HepG2 (cell line): ENCODE data around the gene CNOT1. TPM values are rescaled to one million over a fixed set of nuclear protein-coding genes. Genes with fewer than 3 reads are reported as not detected.

Experiments
- ARID2 ChIP-seq: sonication (generic); formaldehyde crosslinking; IDR thresholded peaks from 2 replicates; pipeline ENCODE4 v1.8.1; 2022; ENCODE audit warnings: mild to moderate bottlenecking, missing genetic modification reagents, borderline replicate concordance
- ARID5B ChIP-seq: IDR thresholded peaks from 2 replicates; pipeline ENCODE4 v1.4.0; 2020; ENCODE audit warnings: mild to moderate bottlenecking, missing genetic modification reagents
- DZIP1 ChIP-seq: sonication (generic); formaldehyde crosslinking; IDR thresholded peaks from 2 replicates; pipeline ENCODE4 v1.5.0; 2020; ENCODE audit warnings: mild to moderate bottlenecking, missing genetic modification reagents
- GATAD2A ChIP-seq: IDR thresholded peaks from 2 replicates; pipeline ENCODE4 v1.6.1; 2016
- HES4 ChIP-seq: sonication (generic); formaldehyde crosslinking; IDR thresholded peaks from 2 replicates; pipeline ENCODE4 v1.9.0; 2021; ENCODE audit warnings: mild to moderate bottlenecking, missing genetic modification reagents, borderline replicate concordance
- HNRNPK ChIP-seq: fragments of 200-400 bp; formaldehyde crosslinking; IDR thresholded peaks from 2 replicates; pipeline ENCODE4 v1.6.1; 2018; ENCODE audit warnings: low read length, low read depth, moderate library complexity, mild to moderate bottlenecking; ENCODE audit not compliant: poor library complexity, severe bottlenecking
- PLRG1 ChIP-seq: fragments of 450-650 bp; conservative IDR thresholded peaks from 2 replicates; pipeline ENCODE4 v1.6.1; 2016
- RELA ChIP-seq: sonication (generic); formaldehyde crosslinking; IDR thresholded peaks from 2 replicates; pipeline ENCODE4 v1.4.0; 2020; ENCODE audit warnings: missing genetic modification reagents
- SP2 ChIP-seq: sonication (generic); formaldehyde crosslinking; IDR thresholded peaks from 2 replicates; pipeline ENCODE4 v1.5.1; 2020; ENCODE audit warnings: mild to moderate bottlenecking, missing genetic modification reagents
- TERF1 ChIP-seq: sonication (generic); formaldehyde crosslinking; IDR thresholded peaks from 2 replicates; pipeline ENCODE4 v1.8.0; 2022; ENCODE audit warnings: mild to moderate bottlenecking, missing genetic modification reagents, moderate library complexity
- TGIF2 ChIP-seq: IDR thresholded peaks from 2 replicates; pipeline ENCODE4 v1.6.1; 2016; ENCODE audit warnings: control low read depth, missing compliant biosample characterization
- THAP8 ChIP-seq: sonication (generic); formaldehyde crosslinking; IDR thresholded peaks from 2 replicates; pipeline ENCODE4 v1.5.1; 2020; ENCODE audit warnings: missing genetic modification reagents, mild to moderate bottlenecking, borderline replicate concordance
- ZFX ChIP-seq: sonication (generic); formaldehyde crosslinking; IDR thresholded peaks from 2 replicates; pipeline ENCODE4 v1.4.0; 2020; ENCODE audit warnings: mild to moderate bottlenecking, low read depth, missing genetic modification reagents, moderate library complexity
- ZNF383 ChIP-seq: sonication (generic); formaldehyde crosslinking; IDR thresholded peaks from 2 replicates; pipeline ENCODE4 v1.4.0; 2020; ENCODE audit warnings: missing genetic modification reagents, mild to moderate bottlenecking, borderline replicate concordance
- ZNF430 ChIP-seq: sonication (generic); formaldehyde crosslinking; IDR thresholded peaks from 2 replicates; pipeline ENCODE4 v1.9.0; 2021; ENCODE audit warnings: mild to moderate bottlenecking, missing genetic modification reagents
- ZNF441 ChIP-seq: sonication (generic); formaldehyde crosslinking; IDR thresholded peaks from 2 replicates; pipeline ENCODE4 v1.7.0; 2021; ENCODE audit warnings: missing genetic modification reagents, borderline replicate concordance
- ZNF589 ChIP-seq: sonication (generic); formaldehyde crosslinking; conservative IDR thresholded peaks from 2 replicates; pipeline ENCODE4 v1.8.0; 2022; ENCODE audit warnings: mild to moderate bottlenecking, moderate library complexity, missing genetic modification reagents
- ZNF780A ChIP-seq: sonication (generic); formaldehyde crosslinking; IDR thresholded peaks from 2 replicates; pipeline ENCODE4 v1.8.0; 2022; ENCODE audit warnings: mild to moderate bottlenecking, missing genetic modification reagents, moderate library complexity
- polyA plus RNA-seq, 8 experiments: library from polyadenylated mRNA; depleted of rRNA in 3 of 8; stranded (reverse) in 7 of 8; unstranded in 1 of 8; fragments of >200 nt; fragmentation: Illumina TruSeq in 4 of 8; extraction: Trizol in 4 of 8; gene quantifications; 2 replicates each; pipeline versions ENCODE4 v1.2.1 to v1.2.3, GENCODE V29; 2011 to 2016; ENCODE audit warnings: low read depth in 4 of 8, missing spikeins in 1 of 8, mixed read lengths in 1 of 8; ENCODE audit not compliant: insufficient read depth in 1 of 8
- total RNA-seq, 5 experiments: library from RNA; depleted of rRNA; stranded (reverse); fragments of >200 nt; fragmentation: Illumina TruSeq; extraction: Trizol; gene quantifications; 2 replicates each; pipeline ENCODE4 v1.2.3, GENCODE V29; 2016; ENCODE audit warnings: low read depth in 1 of 5

Gene CNOT1
- total and polyA plus RNA-seq, 2 of the 13 experiments (the other 11 are each of a cell fraction or from before 2014, with no cell fraction given): 188 to 232 TPM

DNA sequence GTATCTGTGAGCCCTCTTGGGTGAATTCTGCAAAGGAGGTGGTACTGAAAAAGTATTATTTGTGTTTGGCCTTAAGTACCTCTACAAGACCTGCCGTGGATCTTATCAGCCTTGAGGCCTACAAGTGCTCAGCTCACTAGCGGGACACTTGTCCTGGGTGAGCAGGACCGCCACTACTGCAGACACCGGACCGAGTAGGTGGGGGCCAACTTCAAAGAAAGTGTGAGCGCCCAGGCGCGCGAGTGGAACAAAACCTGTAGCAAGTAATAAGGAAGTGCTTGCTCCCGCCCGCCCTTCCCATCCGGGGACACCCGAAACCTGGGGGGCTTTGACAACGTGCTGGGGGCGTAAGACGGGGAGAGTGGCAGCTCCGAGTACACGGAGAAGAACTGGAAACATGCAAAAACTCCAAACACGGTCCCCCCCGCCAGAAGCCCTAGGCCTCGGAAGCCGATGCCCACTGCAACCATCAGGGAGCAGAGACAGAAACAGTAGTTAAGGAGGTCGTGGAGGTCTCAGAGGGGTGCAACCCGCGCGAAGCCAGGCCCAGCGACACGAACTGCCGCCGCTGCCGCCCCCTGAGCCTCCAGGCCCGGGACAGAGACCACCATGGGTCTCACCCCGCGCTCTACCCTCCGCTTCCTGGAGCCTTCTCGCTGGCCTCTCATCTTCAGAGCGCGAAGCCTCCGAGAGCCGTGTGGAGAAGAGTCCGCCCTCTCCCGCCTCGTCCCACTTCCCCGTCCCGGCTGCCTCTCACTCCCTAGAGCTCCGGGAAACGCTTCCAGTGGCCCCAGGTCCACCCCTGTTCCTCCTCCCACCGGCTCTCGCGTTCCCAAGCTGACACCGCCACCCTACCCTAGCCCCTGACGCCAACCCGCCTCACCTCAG lies 537 bp downstream of the CNOT1 start (continued):
- no peak for TF ChIP-seq ARID5B
- no peak for TF ChIP-seq TGIF2 (CRISPR knock-in tag)
- peak; percentile 87; the same call in 1 of the 2 replicates for TF ChIP-seq DZIP1 (CRISPR knock-in tag)
- 0 out of 2 replicates have a peak, but pooled peaks have one; percentile 51 for TF ChIP-seq ARID2 (CRISPR knock-in tag)
- TF ChIP-seq ZNF441 (CRISPR knock-in tag): no peak
- peak; percentile 87; the same call in 1 of the 2 replicates for TF ChIP-seq ZNF780A
- no peak for TF ChIP-seq TERF1 (CRISPR knock-in tag)
- peak; percentile 56; the same call in 1 of the 2 replicates for TF ChIP-seq ZFX
- TF ChIP-seq RELA (CRISPR knock-in tag): 0 out of 2 replicates have a peak, but pooled peaks have one; percentile 39
- TF ChIP-seq ZNF589 (CRISPR knock-in tag): peak; percentile 62; the same call in 1 of the 2 replicates
- TF ChIP-seq THAP8 (CRISPR knock-in tag): peak; percentile 61; the same call in 1 of the 2 replicates
- no peak for TF ChIP-seq SP2 (CRISPR knock-in tag)
- TF ChIP-seq ZNF430 (CRISPR knock-in tag): peak; percentile 54; the same call in 1 of the 2 replicates
- TF ChIP-seq ZNF383: 0 out of 2 replicates have a peak, but pooled peaks have one; percentile 1
- peak; percentile 56 for TF ChIP-seq HNRNPK
- no peak for TF ChIP-seq PLRG1
- TF ChIP-seq HES4 (CRISPR knock-in tag): peak; percentile 2; the same call in 1 of the 2 replicates
- no peak for TF ChIP-seq GATAD2A (CRISPR knock-in tag)
